A549 (cell line): Measurements from ENCODE around the gene SNX11.

ENCODE experiments used
- TF ChIP-seq, protein P1 (sequence below): fragments of >200 bp; sonication (Bioruptor Twin); formaldehyde crosslinking; IDR thresholded peaks from 3 replicates; pipeline ENCODE4 v1.5.1; 2016
- TF ChIP-seq, protein P2 (sequence below): fragments of 450-650 bp; IDR thresholded peaks from 2 replicates; pipeline ENCODE4 v1.6.1; 2014; ENCODE audit warnings: antibody characterized with exemption

DNA sequence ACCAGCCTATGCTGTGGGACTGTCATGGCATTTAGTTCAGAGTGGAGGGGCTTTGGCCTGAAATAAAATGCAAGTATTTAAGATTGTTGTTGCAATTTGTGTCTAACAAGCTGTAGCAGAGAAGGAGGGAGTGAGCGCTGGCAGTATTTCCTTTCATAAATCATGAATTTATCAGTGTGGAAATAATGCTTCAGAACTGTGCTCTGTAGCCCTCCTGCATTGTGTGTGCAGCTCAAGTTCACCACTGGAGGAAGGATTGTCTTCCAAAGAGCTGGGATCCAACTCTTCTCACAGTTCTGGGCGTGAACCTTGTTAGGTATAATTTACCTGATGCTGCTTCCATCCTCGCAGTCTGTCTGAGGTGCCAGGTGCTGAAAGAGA is 15.1 kb downstream of the SNX11 start:
- TF ChIP-seq, protein P1, sequence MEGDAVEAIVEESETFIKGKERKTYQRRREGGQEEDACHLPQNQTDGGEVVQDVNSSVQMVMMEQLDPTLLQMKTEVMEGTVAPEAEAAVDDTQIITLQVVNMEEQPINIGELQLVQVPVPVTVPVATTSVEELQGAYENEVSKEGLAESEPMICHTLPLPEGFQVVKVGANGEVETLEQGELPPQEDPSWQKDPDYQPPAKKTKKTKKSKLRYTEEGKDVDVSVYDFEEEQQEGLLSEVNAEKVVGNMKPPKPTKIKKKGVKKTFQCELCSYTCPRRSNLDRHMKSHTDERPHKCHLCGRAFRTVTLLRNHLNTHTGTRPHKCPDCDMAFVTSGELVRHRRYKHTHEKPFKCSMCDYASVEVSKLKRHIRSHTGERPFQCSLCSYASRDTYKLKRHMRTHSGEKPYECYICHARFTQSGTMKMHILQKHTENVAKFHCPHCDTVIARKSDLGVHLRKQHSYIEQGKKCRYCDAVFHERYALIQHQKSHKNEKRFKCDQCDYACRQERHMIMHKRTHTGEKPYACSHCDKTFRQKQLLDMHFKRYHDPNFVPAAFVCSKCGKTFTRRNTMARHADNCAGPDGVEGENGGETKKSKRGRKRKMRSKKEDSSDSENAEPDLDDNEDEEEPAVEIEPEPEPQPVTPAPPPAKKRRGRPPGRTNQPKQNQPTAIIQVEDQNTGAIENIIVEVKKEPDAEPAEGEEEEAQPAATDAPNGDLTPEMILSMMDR = no peak
- TF ChIP-seq, protein P2, sequence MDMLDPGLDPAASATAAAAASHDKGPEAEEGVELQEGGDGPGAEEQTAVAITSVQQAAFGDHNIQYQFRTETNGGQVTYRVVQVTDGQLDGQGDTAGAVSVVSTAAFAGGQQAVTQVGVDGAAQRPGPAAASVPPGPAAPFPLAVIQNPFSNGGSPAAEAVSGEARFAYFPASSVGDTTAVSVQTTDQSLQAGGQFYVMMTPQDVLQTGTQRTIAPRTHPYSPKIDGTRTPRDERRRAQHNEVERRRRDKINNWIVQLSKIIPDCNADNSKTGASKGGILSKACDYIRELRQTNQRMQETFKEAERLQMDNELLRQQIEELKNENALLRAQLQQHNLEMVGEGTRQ = no peak
